Activated T-cell treated with anti-CD3 and anti-CD28 coated beads, Interleukin-2, amount 50 U/mL, for 72 hours (primary cell): ENCODE data around the gene PIP5K1B. TPM values are rescaled to one million over a fixed set of nuclear protein-coding genes. Genes with fewer than 3 reads are reported as not detected.

Source experiments
- ATAC-seq, 2 donors: fragments of 150-1000 bp; cut with Tn5 transposase; replicated peaks in 1 of 2; 2 replicates each; pipeline ENCODE4 v1.10.0; 2021; ENCODE audit warnings: moderate library complexity in 2 of 2, mild to moderate bottlenecking in 1 of 2
- DNase-seq, 2 donors: peaks; one replicate each; pipeline ENCODE4 v3.0.0; 2021 to 2022; ENCODE audit warnings: mixed read lengths in 1 of 2
- H3K27ac Mint-ChIP-seq: one replicate; pipeline ENCODE4 v1.8.0; 2022; ENCODE audit warnings: mild to moderate bottlenecking, moderate library complexity, mixed read lengths
- H3K27me3 Mint-ChIP-seq: one replicate; pipeline ENCODE4 v1.8.0; 2022; ENCODE audit warnings: low read depth, mixed read lengths
- H3K36me3 Mint-ChIP-seq, 2 donors: one replicate each; pipeline ENCODE4 v1.8.0; 2022; ENCODE audit warnings: mixed read lengths in 2 of 2, mild to moderate bottlenecking in 1 of 2; ENCODE audit not compliant: insufficient read depth in 2 of 2
- H3K4me1 Mint-ChIP-seq: one replicate; pipeline ENCODE4 v1.8.0; 2022; ENCODE audit warnings: low read depth, mixed read lengths
- H3K4me3 Mint-ChIP-seq, 2 donors: one replicate each; pipeline ENCODE4 v1.8.0; 2022; ENCODE audit warnings: mild to moderate bottlenecking in 2 of 2, mixed read lengths in 2 of 2, moderate library complexity in 2 of 2
- H3K9me3 Mint-ChIP-seq, 2 donors: one replicate each; pipeline ENCODE4 v1.8.0; 2022; ENCODE audit warnings: mixed read lengths in 2 of 2
- total RNA-seq, 2 donors: library from RNA; stranded (reverse); gene quantifications; one replicate each; pipeline ENCODE4 v1.2.3, GENCODE V29; 2022

Gene PIP5K1B
- total RNA-seq, 2 donors from 2014 or later, result 2.5 to 2.8 TPM

DNA sequence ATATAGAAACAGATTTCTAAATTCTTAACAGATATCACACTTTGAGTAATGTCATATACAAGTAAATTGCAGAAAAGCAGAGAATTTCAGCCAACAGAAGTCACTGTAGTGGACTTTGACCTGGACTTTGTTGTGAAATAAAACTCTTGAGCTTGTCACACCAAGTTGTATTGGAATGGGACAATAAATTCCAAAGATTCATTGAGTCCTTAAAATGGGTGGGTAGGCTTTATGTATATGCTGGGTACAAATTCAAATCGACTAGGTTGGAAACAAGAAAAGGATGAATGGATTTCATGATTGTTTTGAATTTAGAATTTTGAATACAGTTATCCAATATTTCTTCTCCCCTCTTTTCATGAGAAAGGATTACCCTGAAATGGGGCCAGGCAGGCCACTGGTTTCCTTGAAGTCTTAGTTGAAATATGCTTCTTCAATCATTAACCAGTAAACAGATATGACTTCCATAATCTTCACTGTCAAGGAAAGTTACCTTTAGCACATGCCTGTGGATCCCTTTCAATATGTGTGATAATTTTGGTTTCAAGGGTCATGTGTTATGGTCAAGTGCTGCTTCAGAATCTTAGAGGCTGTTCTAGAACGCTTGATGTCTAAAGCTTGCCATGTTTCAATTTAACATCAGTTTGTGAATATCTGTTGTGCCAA is 25.7 kb downstream of the PIP5K1B start:
- Mint-ChIP-seq H3K4me1 (no peaks in the 10 kb centered on the region), H3K4me3 (no peak overlapping the region), H3K27ac (no peak overlapping the region), H3K9me3 (no peaks in the 10 kb centered on the region), H3K36me3 (no peaks in the 10 kb centered on the region), H3K27me3 (peaks cover 33% of the 10 kb centered on the region)
- no peak for ATAC-seq
- DNase-seq, result no peak

DNA sequence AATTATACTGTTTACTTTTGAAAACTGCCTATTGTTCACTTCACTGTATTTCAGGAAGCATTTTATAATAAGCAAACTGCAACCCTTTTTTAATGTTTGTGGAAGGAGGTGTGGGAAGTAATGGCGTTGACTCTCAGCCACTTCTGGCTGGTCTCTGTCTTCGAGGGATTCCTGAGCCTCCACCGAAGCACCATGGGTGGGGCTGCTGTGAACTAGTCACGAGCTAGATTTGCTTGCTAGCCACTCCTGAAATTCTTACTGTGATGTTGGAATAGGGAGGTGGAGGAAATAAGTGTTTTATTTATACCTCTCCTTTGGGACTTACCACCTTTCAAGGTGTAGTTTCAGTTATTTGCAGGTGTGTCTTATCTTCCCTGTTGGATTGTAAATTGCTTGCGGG is 26.8 kb downstream of the PIP5K1B start:
- H3K27ac Mint-ChIP-seq, result no peak overlapping the region
- DNase-seq (no peak), ATAC-seq (no peak)
- H3K36me3 Mint-ChIP-seq, result no peaks in the 10 kb centered on the region
- H3K27me3 Mint-ChIP-seq, result peaks cover 45% of the 10 kb centered on the region
- H3K9me3 Mint-ChIP-seq, result no peaks in the 10 kb centered on the region
- H3K4me1 Mint-ChIP-seq, result no peaks in the 10 kb centered on the region
- no peak overlapping the region for H3K4me3 Mint-ChIP-seq

DNA sequence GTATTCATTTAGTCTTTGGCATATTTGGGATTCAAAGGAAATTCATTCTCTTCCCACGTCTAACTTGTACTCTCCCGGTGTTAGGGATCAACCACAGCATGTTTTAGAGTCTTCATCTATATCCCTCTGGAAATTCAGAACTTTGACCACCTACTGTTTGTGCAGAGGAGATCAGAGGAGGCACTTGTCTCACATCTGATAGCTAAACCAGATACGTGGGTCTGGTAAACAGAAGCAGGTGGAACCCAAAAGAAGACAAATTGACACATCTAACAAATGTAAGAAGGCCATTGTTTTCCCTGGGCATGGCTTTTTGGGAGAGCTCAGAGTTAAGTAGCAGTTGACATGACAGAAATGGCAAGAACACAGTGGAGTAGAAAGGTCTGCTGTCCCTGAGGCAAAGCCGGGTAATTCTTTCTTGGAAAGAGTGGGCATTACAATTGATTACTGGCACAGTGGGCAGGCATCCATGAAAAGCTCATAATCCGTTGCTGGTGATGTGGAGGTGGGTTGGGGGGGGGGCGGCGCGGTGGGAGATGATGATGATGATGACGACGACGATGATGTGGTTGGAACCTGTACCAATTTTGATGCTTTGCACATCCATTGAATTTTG is 27.5 kb downstream of the PIP5K1B start:
- Mint-ChIP-seq H3K4me1 (no peaks in the 10 kb centered on the region), H3K27me3 (peaks cover 52% of the 10 kb centered on the region), H3K27ac (no peak overlapping the region), H3K9me3 (no peaks in the 10 kb centered on the region), H3K36me3 (no peaks in the 10 kb centered on the region), H3K4me3 (no peak overlapping the region)
- ATAC-seq, result no peak
- DNase-seq, result no peak

DNA sequence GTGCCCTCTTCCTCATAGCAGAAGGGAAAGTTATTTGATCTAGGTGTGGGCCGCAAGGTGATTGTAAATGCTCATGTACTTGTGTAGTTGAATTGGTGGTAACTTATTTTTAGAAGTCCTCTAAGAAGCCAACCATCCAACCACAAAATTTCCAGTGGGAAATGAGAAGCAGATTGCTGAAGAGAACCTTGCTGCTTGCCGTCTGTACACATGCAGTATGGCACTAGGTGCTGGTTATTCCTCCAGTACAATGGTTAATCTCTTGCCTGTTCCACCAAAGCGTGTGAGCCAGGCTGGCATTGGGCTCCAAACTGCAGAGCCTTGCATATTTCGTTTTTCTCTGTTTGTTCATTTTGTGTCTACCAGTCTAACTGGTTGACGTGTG is 28.0 kb downstream of the PIP5K1B start:
- Mint-ChIP-seq H3K4me3 (no peak overlapping the region), H3K27me3 (peaks cover 52% of the 10 kb centered on the region), H3K27ac (no peak overlapping the region), H3K36me3 (no peaks in the 10 kb centered on the region), H3K9me3 (no peaks in the 10 kb centered on the region), H3K4me1 (no peaks in the 10 kb centered on the region)
- ATAC-seq (no peak), DNase-seq (no peak)

DNA sequence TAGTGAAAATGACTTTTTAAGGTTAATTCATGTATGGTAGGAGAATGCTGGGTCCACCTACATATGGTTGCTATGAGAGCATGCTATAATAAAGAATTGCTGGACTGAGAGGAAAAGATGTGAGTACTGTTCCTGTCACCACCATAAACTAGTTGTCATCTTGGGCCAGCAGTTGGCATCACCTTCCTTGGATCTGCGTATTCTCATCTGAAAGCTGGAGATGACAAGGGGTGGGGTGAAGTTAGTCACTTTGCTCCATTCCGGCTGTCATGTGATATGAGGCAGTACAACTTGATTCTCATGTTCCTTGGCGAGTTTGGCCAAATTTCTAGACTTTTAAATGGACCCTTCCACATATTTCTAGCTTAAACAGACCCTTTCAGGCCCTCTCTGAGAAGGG is 33.3 kb downstream of the PIP5K1B start:
- no peak for DNase-seq

DNA sequence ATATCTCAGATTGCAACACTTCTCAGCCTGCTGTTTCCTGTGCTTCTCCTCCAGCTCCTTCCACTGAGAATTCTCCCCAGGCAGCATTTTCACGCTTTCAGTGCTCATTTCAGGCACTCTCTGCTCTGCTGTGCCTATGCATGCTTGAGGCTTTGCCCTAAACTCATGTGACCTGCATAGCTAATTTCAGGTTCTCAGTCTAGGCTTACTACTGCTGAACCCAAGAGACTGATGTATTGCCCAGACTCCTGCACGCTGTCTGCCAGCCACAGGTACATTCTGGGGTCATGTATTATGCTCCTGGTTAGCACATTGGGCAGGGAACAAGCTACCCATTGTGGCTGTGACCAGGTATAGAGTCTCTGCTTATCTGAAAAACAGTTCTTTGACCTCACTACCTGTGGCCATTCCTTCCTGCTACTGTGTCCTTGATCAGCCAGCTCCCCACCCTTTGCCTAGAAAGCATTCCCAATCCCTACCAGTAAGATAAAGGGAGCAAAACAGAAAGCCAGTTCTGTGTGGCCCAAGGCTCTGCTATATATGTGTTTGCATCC is 34.7 kb downstream of the PIP5K1B start:
- Mint-ChIP-seq H3K9me3 (no peaks in the 10 kb centered on the region), H3K36me3 (no peaks in the 10 kb centered on the region), H3K27ac (no peak overlapping the region), H3K27me3 (peaks cover 41% of the 10 kb centered on the region), H3K4me3 (no peak overlapping the region), H3K4me1 (peaks cover 3% of the 10 kb centered on the region)
- ATAC-seq (no peak), DNase-seq (no peak)

More for the DNA sequence above, 33.3 kb downstream of the PIP5K1B start:
- H3K4me1 Mint-ChIP-seq, result no peaks in the 10 kb centered on the region
- peaks cover 50% of the 10 kb centered on the region for H3K27me3 Mint-ChIP-seq
- H3K27ac Mint-ChIP-seq, result no peak overlapping the region
- H3K9me3 Mint-ChIP-seq, result no peaks in the 10 kb centered on the region
- no peak overlapping the region for H3K4me3 Mint-ChIP-seq
- H3K36me3 Mint-ChIP-seq, result no peaks in the 10 kb centered on the region
- ATAC-seq, result no peak

DNA sequence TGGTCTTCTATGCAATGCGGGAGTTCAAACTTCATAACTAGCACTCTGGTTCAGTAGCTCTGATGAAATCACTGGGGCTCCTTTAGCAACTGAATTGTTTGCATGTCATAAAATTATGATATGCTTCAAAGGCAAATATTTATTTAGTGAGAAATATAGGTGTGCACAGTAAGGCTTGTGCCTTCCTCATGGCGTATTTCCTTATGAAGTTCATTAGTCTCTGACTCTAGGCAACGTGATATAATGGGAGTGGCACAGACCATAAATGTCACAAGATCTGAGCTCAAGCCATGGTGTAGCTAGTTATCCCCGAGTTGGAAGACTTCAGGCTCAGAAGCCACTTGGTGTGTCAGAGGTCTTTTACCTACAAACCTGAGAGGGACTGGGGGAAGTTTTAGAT is 35.5 kb downstream of the PIP5K1B start:
- H3K27me3 Mint-ChIP-seq, result peaks cover 36% of the 10 kb centered on the region
- peaks cover 6% of the 10 kb centered on the region for H3K4me1 Mint-ChIP-seq
- no peak overlapping the region for H3K4me3 Mint-ChIP-seq
- H3K36me3 Mint-ChIP-seq, result no peaks in the 10 kb centered on the region
- ATAC-seq (no peak), DNase-seq (no peak)
- H3K27ac Mint-ChIP-seq, result no peak overlapping the region
- H3K9me3 Mint-ChIP-seq, result no peaks in the 10 kb centered on the region

GRCh38 chr9:68741234-68741633 is 36.2 kb downstream of the PIP5K1B start:
- H3K27me3 Mint-ChIP-seq, result peaks cover 29% of the 10 kb centered on the region
- no peaks in the 10 kb centered on the region for H3K9me3 Mint-ChIP-seq
- H3K36me3 Mint-ChIP-seq, result no peaks in the 10 kb centered on the region
- no peak overlapping the region for H3K4me3 Mint-ChIP-seq
- DNase-seq, result no peak
- H3K27ac Mint-ChIP-seq, result no peak overlapping the region
- H3K4me1 Mint-ChIP-seq, result peaks cover 6% of the 10 kb centered on the region
- no peak for ATAC-seq

- ATAC-seq (no peak), DNase-seq (no peak)
- no peak overlapping the region for H3K27ac Mint-ChIP-seq
- H3K4me3 Mint-ChIP-seq, result no peak overlapping the region
- H3K36me3 Mint-ChIP-seq, result no peaks in the 10 kb centered on the region
- peaks cover 6% of the 10 kb centered on the region for H3K4me1 Mint-ChIP-seq
- H3K9me3 Mint-ChIP-seq, result no peaks in the 10 kb centered on the region
- H3K27me3 Mint-ChIP-seq, result peaks cover 24% of the 10 kb centered on the region
Measured at GRCh38 chr9:68741704-68742332, 36.8 kb downstream of the PIP5K1B start.

DNA sequence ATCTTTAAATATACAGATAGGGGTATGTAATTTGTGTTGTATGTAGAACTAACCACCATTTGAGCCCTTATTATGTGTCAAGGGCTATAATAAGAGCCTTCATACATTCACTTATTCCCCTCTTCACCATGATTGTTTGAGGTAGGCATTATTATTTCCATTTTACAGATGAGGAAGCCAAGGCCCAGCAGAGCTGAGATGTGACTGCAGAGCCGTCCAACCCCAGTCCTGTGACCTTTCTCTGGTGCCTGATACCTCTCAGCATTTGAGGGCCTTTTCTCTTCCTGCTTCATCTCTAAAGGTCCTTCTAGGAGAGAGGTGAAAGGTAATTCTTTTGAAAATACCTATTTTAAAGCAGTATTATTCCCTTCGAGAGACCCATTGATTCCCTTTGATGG is 37.3 kb downstream of the PIP5K1B start:
- ATAC-seq (no peak), DNase-seq (no peak)
- H3K36me3 Mint-ChIP-seq, result no peaks in the 10 kb centered on the region
- no peaks in the 10 kb centered on the region for H3K9me3 Mint-ChIP-seq
- H3K27me3 Mint-ChIP-seq, result peaks cover 18% of the 10 kb centered on the region
- H3K27ac Mint-ChIP-seq, result no peak overlapping the region
- peaks cover 6% of the 10 kb centered on the region for H3K4me1 Mint-ChIP-seq
- H3K4me3 Mint-ChIP-seq, result no peak overlapping the region

GRCh38 chr9:68744426-68744825 is 39.4 kb downstream of the PIP5K1B start:
- peaks cover 6% of the 10 kb centered on the region for H3K4me1 Mint-ChIP-seq
- H3K36me3 Mint-ChIP-seq, result no peaks in the 10 kb centered on the region
- ATAC-seq (no peak), DNase-seq (no peak)
- H3K27me3 Mint-ChIP-seq, result peaks cover 10% of the 10 kb centered on the region
- no peak overlapping the region for H3K4me3 Mint-ChIP-seq
- H3K9me3 Mint-ChIP-seq, result no peaks in the 10 kb centered on the region
- H3K27ac Mint-ChIP-seq, result no peak overlapping the region

GRCh38 chr9:68746525-68746924 is 41.5 kb downstream of the PIP5K1B start:
- Mint-ChIP-seq H3K4me1 (peaks cover 6% of the 10 kb centered on the region), H3K36me3 (no peaks in the 10 kb centered on the region), H3K9me3 (no peaks in the 10 kb centered on the region), H3K27ac (no peak overlapping the region), H3K27me3 (peaks cover 10% of the 10 kb centered on the region), H3K4me3 (no peak overlapping the region)
- no peak for DNase-seq
- no peak for ATAC-seq

DNA sequence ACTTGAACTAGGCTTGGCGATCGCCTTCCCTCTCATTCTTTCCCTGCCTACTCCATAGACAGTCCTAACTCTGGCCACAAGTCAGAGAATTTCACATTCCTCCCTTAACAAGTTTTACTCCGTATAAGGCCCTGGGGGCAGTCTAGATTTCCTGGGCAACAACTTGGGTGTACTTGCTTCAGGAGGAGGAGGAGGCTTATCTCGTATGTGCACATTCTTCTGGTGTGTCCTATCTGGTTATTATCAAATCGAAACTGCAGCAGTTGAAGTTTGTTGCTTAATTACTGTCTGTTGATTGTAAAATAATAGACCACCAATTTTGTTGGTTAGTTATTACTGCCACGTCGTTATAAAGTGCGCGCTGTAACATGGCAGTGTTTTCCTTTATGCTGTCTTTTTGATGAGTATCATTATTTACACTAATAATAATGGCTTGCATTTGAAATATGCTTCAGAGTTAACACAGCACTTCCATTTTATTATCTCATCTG is 42.0 kb downstream of the PIP5K1B start:
- DNase-seq (no peak), ATAC-seq (no peak)
- Mint-ChIP-seq H3K4me3 (no peak overlapping the region), H3K27me3 (peaks cover 10% of the 10 kb centered on the region), H3K4me1 (peaks cover 6% of the 10 kb centered on the region), H3K9me3 (no peaks in the 10 kb centered on the region), H3K36me3 (no peaks in the 10 kb centered on the region), H3K27ac (no peak overlapping the region)
